ENCODE results near the gene INTS1.

DNA sequence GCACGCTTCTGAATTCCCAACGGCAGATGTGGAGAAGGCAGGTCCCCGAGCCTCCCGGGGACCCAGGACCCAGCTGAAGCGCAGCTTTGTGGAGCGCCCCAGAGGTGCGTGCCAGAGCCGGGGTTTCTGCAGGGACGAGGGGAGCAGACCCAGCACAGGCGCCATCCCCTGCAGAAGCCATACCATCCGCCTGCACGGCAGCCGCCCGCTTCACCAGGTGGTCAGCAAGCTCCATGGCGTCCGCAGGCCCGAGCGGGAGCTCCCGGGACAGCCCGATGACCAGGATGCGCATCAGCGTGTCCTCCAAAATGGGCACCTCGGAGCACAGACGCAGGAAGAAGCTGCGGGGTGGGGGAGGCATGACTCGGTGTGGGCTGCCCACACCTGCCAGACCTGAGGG lies 10.6 kb downstream of the INTS1 start:
- no peak for TF ChIP-seq POLR2A (IDR thresholded peaks at IDR 0.05)
- TF ChIP-seq, protein P1, sequence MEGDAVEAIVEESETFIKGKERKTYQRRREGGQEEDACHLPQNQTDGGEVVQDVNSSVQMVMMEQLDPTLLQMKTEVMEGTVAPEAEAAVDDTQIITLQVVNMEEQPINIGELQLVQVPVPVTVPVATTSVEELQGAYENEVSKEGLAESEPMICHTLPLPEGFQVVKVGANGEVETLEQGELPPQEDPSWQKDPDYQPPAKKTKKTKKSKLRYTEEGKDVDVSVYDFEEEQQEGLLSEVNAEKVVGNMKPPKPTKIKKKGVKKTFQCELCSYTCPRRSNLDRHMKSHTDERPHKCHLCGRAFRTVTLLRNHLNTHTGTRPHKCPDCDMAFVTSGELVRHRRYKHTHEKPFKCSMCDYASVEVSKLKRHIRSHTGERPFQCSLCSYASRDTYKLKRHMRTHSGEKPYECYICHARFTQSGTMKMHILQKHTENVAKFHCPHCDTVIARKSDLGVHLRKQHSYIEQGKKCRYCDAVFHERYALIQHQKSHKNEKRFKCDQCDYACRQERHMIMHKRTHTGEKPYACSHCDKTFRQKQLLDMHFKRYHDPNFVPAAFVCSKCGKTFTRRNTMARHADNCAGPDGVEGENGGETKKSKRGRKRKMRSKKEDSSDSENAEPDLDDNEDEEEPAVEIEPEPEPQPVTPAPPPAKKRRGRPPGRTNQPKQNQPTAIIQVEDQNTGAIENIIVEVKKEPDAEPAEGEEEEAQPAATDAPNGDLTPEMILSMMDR (IDR thresholded peaks at IDR 0.05) = no peak
- TF ChIP-seq POLR2AphosphoS5 (IDR thresholded peaks at IDR 0.05) = no peak
- no peak for TF ChIP-seq EP300 (IDR thresholded peaks at IDR 0.05)
